Activated CD4-positive, alpha-beta T cell treated with anti-CD3 and anti-CD28 coated beads, Interleukin-2, amount 50 U/mL, for 1 hour (primary cell): Measurements from ENCODE around the gene CTSS.
"Not testable (repeated sequence)": the region's sequence is repeated elsewhere in the genome, so short reads cannot be mapped to it uniquely, and the experiment has no call there.

ENCODE experiments used
- DNase-seq: peaks from one replicate; pipeline ENCODE4 v3.0.0-alpha.2; 2020

CTSS gene

DNA sequence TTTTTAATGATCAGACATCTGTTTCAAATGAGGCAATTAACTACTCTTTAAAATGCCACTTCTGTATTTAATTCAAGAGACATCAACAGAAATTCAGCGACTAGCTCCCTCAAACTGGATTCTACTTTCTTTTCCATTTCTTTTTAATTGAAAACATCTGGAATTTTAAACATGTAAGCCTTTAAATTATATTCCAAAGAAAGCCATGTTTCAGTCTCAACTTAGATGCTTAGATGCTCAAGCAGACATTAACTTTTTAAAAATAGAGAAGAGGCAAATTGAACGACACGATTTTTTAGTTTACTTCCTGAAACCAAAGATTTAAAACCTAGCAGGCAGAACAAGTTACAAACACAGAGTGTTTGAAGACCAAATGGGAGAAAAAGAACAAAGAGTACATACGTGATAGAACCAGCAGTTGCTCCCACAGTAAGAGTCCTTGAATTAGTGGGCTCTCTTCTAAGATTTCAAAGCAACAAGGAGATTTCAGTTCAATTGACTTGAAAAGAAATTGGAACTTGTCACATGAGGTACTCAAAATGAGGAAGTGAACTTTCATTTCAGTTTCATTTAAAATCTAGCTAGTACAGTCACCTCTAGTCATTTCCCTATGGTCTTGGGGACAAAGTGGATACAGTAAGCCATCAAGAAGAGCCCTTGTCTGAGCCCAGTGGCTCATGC is at the start of gene CTSS:
CTSS (minus strand) TSS at position 483 of the 681 bp plus-strand sequence. CDS start 1,015 bp downstream, outside the sequence.
- no peak for DNase-seq

DNA sequence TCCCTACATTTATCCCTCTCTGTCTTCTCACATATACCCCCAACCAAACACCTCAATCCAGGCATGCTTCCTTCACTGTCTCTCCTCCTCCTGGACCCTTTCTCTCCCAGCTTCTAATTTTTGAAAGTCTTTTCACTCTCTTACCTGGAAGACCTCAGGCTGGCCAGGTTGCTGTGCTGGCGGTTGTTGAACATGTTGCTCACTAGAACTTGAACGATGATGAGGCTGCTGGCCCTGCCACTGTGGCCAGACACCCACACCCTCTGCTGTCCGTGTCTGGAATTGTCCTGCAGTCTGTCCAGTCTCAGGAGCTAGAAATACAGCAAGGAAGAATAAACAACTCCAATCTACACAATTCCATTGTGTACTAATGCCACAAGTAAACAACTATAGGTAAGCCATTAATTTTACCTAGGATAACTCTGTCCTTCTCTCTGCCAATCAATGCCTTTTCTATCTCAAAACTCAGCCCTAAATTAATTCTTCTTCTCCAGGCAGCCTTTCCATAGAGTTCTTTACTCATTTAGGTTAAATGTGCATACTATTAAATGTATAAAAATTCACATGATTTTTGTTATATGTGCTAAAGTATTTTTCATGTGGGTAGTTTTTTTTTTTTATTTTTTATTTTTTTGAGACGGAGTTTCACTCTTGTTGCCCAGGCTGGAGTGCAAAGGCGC is 47.6 kb upstream of the CTSS start:
- peak; percentile 6 for DNase-seq

DNA sequence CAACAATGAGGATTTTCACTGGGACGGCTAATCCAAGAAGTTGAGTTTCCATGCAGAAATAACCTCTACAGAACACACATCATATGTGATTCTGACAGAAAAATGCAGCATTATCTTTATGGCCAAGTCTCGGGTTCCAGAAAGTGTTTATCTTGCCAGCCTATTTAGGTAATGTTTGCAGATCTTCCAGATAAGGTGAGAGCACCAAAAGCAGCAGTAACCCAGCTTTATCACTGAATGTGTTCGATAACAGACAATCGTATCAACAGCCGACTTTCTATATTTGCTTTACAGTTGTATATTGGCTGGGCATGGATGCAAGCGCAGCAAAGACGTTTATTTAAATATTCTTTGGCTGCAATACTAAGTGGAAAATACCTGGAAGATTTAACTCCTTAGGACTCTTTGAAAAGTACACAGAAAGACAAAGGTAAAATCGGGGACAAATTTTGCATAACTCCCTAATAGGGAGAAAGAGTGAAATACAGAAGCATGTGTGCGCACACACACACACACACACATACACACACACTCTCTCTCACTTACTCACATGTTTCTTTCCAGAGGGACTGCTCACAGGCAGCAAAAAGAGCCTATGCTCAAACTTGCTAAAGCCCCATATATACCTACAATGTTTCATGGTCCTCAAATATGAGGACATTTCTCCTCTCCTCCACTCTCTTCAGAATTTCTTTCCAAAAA is 45.5 kb upstream of the CTSS start:
- no peak for DNase-seq

DNA sequence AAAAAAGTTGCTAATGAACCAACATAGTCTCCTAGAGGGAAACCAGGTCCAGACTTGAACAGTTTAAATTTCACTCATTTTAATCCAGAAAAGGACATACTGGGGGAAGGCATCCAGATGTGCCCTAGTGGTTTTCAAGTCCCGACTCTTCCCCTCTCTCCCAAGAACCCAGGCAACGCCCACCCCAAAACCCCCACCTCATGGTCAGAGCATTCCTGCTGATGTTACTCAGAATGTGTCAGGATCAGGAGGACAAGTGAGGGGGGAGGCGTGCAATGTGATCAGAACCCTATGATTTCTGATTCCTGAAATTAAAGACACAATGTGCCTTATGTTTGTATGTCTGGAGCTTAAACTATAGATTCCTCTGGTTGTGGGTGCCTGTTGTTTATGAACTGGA is 44.1 kb upstream of the CTSS start:
- no peak for DNase-seq

DNA sequence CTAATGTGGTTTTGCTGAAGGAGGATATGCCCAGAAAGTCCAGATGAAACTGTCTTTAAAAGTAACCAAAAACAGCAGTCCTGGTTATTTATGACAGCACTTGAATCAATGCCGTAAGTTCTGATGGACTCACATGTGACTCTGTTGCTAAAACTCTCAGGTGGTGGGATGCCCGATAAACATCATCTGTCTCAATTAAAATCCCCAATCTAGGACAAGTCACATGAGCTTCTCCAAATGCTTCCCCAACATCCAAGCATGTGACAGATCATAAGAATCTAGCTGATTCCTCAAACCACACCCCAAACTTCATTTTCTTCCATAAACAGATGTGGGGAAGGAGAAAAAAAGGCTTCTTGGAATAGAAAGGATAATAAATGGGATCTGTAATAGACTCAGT is 43.3 kb upstream of the CTSS start:
- DNase-seq, result no peak

DNA sequence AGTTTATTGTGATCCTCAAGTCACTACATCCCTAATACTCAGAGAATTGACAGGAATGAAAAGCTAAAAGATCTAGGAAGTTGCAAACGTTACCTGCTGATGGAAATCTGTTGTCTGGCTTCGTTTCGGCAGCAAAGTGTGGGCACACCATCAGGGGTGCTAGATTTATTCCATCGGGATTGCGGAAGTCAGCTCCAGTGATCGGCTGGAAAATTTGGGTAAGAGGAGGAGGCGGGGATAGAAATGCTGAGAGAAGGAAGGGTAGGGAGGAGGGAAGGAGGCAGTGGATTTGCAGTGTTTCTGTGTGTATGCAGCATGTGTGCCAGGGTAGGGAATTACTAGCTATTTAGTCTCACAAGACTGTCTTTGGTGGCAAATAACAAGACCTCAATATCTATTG is 42.5 kb upstream of the CTSS start, which contains the start of gene CTSK:
CTSK (minus strand) TSS at position 140 of the 400 bp plus-strand sequence. CDS start 1,455 bp downstream, outside the sequence.
- DNase-seq, result no peak

DNA sequence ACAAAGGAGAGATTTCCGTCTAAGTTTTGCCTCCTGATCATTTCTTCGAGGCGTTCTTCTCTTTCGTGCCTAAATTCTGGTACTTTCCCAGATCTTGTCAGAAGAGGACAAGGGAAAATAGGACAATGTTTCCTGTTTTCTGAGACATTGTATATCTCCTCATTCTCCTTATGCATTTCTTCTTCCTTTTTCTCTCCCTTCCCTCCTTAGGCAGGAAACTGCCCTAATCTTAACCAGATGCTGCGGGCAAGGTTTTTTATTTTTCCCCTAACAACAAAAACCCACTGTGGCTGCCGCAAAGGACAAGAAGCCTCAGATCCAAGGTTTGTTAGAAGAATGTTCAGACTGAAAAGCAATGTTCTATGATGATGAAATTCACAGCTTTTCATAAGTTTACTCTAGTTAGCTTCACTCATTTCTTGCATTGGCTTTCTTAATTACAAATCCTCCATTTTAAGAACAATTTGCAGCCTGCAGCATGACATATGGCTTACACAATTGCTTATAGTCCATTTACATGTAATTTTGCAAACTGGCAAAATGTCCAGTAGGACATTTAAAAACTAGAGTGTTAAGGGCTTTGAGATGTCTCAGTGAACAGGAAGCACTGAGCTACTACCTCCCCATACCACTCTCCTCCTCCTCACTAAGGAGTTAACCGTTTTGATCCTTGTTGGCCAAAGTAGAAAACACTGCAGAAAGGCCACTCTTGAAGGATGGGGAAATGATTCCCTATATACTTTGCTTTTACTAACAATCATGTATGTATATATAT is 41.9 kb upstream of the CTSS start:
- no peak for DNase-seq

DNA sequence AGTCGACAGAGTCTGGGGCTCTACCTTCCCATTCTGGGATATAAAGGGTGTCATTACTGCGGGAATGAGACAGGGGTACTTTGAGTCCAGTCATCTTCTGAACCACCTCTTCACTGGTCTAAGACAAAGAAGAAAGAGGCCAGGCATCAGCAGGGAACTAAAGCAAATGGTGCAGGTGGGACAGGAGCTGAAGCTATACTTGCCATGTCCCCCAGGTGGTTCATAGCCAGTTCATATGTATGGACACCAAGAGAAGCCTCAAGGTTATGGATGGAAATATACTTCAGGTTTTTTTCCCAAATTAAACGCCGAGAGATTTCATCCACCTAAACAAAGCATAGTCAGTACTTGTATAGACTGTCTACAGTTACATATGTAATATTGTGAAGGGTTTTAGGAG is 40.3 kb upstream of the CTSS start:
- no peak for DNase-seq

DNA sequence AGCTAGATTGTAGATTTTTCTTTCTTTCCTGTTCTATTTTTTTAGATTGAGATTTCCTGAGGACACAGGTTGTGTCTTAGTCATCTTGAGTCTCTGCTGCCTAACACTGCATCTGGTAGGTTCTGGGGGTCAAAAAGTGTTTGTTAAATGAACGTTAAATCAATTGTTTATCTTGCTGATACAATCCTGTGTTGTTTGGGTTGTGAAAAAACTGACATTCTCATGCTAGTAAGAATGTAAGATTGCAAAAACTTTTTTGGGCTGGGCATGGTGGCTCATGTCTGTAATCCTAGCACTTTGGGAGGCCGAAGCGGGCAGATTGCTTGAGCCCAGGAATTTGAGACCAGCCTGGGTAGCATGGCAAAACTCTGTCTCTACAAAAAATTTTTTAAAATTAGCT is 39.1 kb upstream of the CTSS start:
- DNase-seq, result no peak

DNA sequence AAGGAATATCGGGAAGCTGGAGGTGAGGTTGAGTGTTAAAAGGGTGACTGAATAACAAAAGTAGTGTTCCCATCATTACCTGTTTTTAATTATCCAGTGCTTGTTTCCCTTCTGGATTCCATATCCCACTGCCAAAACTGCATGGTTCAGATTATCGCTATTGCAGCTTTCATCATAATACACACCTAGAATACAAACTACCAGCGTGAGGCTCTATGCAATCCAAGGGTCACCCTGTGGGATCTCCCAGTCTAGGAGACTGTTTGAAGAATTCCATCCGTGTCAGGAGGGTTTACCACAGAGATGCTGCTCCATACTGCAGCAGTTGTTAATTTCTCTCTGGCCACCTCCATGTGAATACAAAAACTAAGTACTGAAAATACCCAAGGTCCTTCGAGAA is 33.5 kb upstream of the CTSS start:
- no peak for DNase-seq

DNA sequence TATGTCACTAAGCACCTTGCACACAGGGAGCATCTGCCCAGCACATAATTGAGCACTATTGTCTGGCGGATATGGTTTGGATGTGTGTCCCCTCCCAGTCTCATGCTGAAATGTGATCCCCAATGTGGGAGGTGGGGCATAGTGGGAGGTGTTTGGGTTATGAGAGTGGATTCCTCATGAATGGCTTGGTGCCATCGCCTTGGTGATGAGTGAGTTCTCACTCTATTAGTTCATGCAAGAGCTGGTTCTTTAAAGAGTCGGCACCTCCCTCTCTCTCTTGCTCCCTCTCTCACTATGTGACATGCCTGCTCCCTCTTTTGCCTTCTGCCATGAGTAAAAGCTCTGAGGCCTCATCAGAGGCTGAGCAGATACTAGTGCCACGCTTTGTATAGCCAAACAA is 32.9 kb upstream of the CTSS start:
- no peak for DNase-seq

DNA sequence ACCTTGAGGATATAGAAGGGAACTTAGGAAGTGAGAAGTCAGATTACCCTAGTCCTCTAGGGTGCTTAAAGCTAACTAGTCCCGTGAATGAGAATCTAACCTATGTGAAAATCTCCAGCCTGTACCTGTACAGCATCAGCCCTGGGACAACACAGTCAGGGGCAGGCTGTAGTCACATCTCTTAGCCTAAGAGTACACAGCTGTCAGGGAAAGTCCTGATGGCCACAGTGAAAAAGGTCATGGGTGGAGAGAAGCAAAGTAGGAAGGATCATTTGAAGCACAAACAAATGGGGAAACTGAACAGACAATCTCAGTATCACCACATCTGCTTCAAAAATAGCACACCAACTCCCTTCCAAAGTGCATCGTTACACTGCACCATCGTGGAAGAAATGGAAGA is 30.8 kb upstream of the CTSS start:
- DNase-seq, result no peak

DNA sequence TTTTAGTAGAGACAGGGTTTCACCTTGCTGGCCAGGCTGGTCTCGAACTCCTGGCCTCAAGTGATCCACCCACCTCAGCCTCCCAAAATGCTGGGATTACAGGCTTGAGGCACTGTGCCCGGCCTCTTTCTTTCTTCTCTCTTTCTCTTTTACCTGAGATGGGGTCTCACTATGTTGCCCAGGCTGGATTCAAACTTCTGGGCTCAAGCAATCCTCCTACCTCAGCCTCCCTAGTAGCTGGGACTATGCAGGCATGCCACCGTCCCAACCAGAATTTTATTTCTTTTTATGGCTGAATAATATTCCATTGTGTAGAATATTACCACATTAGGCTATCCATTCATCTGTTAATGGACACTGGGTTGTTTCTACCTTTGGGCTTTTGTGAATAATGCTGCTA is 28.2 kb upstream of the CTSS start:
- DNase-seq, result not testable (repeated sequence)

DNA sequence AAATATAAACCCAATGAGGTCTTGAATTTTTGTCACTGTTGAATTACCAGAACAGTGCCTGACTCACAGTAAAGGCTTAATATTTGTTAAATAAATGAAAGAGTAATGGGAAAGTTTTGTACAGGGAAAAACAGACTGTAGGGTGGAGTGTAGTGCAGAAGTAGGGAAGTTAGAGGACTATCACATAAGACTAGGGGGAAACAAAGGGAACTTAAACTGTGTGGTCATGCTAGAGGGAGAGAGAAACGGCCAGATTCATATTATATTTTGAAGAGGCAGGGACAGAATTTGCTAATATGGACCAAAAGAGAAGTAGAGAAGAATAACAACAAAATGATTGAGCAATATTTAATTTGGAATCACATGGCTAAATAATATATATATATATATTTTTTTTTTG is 27.6 kb upstream of the CTSS start:
- no peak for DNase-seq

DNA sequence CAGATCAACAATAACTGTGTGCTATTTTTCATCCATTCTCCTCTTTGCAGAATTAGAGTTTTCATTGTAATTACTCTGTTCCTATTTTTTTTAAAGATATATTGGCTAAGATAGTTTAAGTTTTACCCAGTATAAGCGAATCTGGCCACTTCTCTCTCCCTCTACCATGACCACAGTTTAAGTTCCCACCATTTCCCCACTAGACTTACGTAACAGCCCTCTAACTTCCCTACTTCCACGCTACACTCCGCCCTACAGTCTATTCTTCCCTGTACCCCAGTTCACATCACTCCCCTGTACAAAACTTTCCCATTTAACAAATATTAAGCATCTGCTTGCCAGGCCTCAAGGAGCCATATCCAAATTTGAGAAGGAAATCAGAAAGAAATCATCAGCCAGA is 26.0 kb upstream of the CTSS start:
- no peak for DNase-seq

DNA sequence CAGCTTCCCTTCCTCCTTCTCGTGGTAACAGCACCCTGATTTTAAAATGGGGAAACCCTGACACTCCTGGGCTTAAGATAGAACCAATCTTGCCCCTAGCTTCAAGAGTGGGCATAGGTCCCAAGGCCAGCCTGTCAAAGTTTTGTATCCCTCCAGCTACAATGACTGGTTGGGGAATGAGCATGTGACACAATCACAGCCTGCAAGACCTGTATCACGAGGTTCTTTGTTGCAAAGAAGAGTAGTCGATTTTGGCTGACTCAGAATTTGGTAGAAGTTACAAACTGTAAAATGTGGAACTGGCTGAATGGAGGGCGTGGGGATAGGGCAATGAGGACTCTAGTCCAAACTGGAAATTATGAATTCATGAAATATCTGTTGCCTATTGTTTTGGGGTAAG is 23.8 kb upstream of the CTSS start:
- DNase-seq, result no peak

DNA sequence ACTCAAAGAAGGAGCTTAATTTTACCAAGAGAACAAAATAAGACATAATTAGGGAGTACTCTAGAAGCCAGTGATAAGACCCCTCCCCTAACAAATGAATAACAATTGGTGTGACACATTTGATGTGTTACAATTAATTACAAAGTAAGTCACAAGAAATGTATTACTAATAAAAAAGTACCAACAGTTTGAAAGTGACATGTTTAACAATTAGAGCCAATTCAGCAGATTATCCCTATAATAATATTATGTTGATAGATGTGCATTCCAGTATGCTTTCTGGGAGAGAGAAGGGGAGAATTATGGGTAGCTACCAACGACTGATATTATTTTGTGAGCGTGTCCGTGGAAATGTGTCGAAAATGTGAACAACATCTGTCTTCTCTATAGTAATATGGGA is 23.4 kb upstream of the CTSS start:
- no peak for DNase-seq

DNA sequence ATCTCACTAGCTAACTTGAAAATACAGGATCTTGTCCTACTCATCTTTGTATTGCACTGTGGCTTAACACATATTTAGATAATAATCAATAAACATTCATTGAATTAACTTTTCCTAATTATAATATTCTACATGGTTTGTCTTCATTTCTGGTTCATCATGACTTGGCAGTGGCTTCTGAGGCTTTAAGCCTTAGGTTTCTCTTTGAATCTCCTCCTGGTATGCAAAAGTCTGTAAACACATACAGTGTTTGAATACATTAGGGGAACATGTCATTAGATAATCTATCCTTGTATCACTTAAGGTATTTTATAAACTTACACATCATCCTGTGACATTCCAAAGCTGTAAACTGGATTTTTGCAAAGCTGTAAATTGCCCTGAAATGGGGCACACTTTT is 21.9 kb upstream of the CTSS start:
- DNase-seq, result no peak

DNA sequence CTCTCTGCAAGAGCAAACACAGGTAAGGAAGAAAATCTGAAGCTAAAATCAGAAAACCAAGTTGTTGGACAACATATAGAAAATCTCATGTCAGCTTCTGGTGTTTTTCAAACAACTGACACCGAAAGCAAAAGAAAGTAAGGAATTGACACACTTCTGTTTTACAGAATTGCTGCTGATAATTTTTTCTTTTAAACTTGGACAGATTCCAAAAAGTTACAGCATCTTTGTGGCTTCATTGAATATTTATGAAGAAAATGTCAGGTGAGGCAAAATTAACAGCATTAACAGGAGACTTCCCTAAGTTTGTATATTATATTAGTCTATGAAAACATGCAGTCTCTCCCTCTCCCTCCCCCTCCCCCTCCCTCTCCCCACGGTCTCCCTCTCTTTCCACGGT is 14.9 kb upstream of the CTSS start:
- no peak for DNase-seq

DNA sequence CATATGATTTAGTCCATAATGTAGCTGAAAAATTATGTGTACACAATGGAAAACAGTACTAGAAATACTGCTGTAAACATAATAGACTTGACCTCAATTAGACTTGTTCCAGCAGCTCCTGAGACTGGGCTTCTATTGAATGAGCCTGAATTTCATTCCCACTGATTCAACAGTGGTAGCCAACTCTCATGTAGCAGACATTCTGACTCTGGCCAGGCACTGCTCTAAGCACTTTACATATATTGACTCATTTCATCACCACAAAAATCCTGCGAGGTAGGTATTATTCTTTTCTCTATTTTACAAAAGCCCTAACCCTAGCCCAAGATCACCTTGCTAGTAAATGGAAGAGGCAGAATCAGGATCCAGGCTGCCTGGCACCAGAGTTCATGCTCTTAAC is 12.8 kb upstream of the CTSS start:
- no peak for DNase-seq

DNA sequence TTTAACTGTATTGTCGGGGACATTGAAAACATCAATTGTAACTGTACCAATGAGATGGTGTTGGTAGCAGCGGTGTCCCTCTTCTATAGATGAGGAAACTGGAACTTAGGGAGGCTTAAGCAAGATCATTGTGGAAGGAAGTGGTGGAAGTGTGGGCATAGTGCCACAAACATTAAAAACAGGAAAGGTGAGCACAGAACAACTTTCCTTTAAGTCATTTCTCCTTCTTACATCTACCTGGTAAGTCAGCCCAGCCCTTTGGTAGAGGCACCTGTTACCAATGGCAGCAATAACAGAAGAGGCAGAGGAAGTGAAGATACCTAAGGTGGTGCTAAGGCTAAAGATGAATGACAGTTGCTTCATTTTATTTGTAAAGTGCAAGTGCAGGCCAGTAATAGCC is 12.0 kb upstream of the CTSS start:
- DNase-seq, result no peak

DNA sequence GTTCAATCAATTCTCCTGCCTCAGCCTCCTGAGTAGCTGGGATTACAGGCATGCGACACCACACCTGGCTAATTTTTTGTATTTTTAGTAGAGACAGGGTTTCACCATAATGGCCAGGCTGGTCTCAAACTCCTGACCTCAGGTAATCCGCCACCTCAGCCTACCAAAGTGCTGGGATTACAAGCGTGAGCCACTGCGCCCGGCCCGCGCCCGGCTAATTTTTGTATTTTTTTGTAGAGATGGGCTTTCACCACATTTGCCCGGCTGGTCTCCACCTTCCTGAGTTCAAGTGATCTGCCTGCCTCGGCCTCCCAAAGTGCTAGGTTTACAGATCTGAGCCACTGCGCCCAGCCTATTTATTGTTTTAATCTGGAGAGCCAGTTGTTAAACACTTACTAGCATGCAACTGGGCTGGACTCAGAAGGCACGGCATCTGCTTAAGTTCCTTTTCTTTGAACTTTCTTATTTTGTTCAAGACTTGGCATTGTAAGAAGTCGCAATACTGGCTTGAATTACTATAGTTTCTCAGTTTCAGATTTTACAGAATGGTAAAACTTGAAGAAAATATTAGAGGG is 10.4 kb upstream of the CTSS start:
- not testable (repeated sequence) for DNase-seq

DNA sequence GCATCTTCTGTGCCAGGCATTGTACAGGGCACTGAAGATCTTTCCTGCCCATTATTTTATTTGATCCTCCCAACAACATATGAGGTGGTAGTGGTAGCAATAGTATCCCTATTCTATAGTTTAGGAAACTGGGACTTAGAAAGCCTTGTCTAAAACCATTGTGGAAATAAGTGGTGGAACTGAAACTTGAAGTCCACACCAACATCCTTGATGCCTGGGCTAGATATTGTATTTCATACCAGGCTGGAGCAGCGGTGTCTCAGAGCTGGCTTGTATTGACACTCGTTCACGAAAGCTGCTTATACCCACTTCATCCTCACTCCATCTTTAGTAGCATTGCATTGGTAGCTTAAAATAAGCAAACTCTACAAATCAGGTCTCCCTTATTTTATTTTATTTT is 9.7 kb upstream of the CTSS start:
- DNase-seq, result no peak
